ENCODE results near the gene LCN2.

The LCN2 gene

DNA sequence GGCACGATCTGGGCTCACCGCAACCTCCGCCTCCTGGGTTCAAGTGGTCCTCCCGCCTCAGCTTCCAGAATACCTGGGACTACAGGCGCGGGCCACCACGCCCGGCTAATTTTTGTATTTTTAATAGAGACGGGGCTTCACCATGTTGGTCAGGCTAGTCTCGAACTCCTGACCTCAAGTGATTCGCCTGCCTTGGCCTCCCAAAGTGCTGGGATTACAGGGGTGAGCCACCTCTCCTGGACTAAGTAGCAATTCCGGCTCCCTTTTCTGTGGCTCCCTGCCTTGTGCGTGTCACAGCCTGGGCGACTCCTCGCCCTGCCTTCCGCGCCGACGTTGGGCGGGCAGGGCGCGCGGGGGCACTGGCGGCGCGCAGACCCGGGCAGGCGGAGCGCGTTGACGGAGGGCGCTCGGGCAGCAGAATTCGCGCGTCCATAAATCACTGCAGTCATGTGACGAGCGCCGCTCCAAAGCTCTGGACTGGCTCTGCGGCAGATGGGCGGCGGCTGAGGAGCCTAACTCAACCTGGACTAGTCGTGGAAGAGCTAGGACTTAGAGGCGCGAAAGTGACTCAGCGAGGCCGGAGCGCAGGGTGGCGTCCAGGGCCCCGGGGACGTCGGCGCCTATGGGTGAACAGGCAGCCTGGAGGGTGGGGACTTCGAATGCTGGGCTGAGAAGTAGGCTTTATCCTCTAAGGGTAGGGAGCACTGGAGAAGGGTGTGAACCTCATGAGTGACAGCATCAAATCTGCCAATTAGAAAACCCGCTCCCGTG lies 43.5 kb downstream of the LCN2 start:
- Histone ChIP-seq H3K9ac (ENCODE audit: low read depth, low read length) (no peak overlapping the region), H3K27ac (ENCODE audit: low read depth, low read length) (no peak overlapping the region), H3K9me3 (ENCODE audit: insufficient read depth, low read depth, low read length) (no peaks in the 10 kb centered on the region), H3K4me1 (ENCODE audit: insufficient read depth, low read length) (no peaks in the 10 kb centered on the region), H3K4me3 (ENCODE audit: low read length) (no peak overlapping the region), H3K36me3 (ENCODE audit: insufficient read depth, low read length) (peaks cover 15% of the 10 kb centered on the region), H3K27me3 (ENCODE audit: insufficient read depth, low read length) (no peaks in the 10 kb centered on the region)
- 96% methylated on average over 56 of the region's 56 CpGs for WGBS

DNA sequence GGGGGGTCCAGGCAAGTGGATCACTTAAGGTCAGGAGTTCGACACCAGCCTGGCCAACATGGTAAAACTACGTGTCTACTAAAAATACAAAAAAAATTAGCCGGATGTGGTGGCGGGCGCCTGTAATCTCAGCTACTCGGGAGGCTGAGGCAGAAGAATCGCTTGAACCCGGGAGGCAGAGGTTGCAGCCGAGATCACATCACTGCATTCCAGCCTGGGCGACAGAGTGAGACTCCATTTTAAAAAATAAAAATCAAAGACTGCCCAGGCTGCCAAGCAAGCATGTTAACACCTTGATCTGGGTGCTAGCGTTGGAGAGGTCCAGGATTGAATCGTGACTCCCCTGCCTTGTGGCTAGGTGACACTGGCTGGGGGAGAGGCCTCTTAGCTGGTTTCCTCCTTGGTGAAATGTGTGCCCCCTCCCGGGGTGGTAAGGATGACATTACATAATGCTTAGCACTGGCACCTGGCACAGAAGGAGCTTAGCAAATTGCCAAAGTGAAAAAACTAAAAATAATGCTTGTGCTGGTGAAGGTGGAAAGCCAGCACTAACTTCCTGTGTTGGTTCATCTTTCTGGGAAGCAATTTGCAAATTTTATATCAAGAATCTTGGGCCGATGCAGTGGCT lies 44.3 kb downstream of the LCN2 start:
- Histone ChIP-seq H3K36me3 (ENCODE audit: insufficient read depth, low read length) (peaks cover 9% of the 10 kb centered on the region), H3K9me3 (ENCODE audit: insufficient read depth, low read depth, low read length) (no peaks in the 10 kb centered on the region), H3K27me3 (ENCODE audit: insufficient read depth, low read length) (no peaks in the 10 kb centered on the region), H3K27ac (ENCODE audit: low read depth, low read length) (no peak overlapping the region), H3K9ac (ENCODE audit: low read depth, low read length) (no peak overlapping the region), H3K4me3 (ENCODE audit: low read length) (no peak overlapping the region), H3K4me1 (ENCODE audit: insufficient read depth, low read length) (no peaks in the 10 kb centered on the region)
- 94% methylated on average over 14 of the region's 14 CpGs for WGBS

GRCh38 chr9:128201441-128202369 lies 52.5 kb downstream of the LCN2 start:
- Histone ChIP-seq H3K4me3 (ENCODE audit: low read length) (no peak overlapping the region), H3K27ac (ENCODE audit: low read depth, low read length) (peak overlapping the region; percentile 49), H3K4me1 (ENCODE audit: insufficient read depth, low read length) (peaks cover 20% of the 10 kb centered on the region; the same call in 1 of the 2 replicates), H3K36me3 (ENCODE audit: insufficient read depth, low read length) (no peaks in the 10 kb centered on the region), H3K9ac (ENCODE audit: low read depth, low read length) (peak overlapping the region; percentile 9; the same call in 1 of the 2 replicates), H3K27me3 (ENCODE audit: insufficient read depth, low read length) (no peaks in the 10 kb centered on the region), H3K9me3 (ENCODE audit: insufficient read depth, low read depth, low read length) (no peaks in the 10 kb centered on the region)
- WGBS = 60% methylated on average over 12 of the region's 13 CpGs

DNA sequence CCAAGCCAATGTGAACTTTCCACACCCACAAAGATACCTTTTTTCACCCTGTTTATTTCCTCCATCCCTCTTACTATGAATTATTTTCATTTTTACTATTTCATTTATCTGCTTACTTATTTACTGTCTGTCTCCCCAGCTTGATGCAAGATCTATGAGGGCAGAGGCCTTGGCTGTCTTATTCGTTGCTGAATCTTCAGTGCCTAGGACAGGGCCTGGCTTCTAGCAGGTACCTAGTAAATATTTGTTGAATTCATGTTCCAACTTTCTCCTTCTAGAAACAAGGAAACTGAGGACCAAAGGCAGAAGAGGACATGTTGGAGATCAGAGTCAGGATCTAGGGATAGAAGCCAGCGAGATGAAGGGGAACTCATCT lies 53.4 kb downstream of the LCN2 start:
- 45% methylated on average over 2 of the region's 2 CpGs for WGBS
- Histone ChIP-seq H3K27me3 (ENCODE audit: insufficient read depth, low read length) (no peaks in the 10 kb centered on the region), H3K4me1 (ENCODE audit: insufficient read depth, low read length) (peaks cover 20% of the 10 kb centered on the region; the same call in 1 of the 2 replicates), H3K9me3 (ENCODE audit: insufficient read depth, low read depth, low read length) (no peaks in the 10 kb centered on the region), H3K36me3 (ENCODE audit: insufficient read depth, low read length) (no peaks in the 10 kb centered on the region), H3K4me3 (ENCODE audit: low read length) (peak overlapping the region; percentile 85), H3K9ac (ENCODE audit: low read depth, low read length) (no peak overlapping the region), H3K27ac (ENCODE audit: low read depth, low read length) (no peak overlapping the region)

Measured in HUES64 (cell line).